RPMI8226 (cell line): ENCODE data around the gene PLXNA4.
"Not testable (repeated sequence)": the region's sequence is repeated elsewhere in the genome, so short reads cannot be mapped to it uniquely, and the experiment has no call there.

ENCODE experiments used
- DNase-seq: peaks from one replicate; pipeline ENCODE4 v3.0.0-alpha.2; 2015

PLXNA4 gene

DNA sequence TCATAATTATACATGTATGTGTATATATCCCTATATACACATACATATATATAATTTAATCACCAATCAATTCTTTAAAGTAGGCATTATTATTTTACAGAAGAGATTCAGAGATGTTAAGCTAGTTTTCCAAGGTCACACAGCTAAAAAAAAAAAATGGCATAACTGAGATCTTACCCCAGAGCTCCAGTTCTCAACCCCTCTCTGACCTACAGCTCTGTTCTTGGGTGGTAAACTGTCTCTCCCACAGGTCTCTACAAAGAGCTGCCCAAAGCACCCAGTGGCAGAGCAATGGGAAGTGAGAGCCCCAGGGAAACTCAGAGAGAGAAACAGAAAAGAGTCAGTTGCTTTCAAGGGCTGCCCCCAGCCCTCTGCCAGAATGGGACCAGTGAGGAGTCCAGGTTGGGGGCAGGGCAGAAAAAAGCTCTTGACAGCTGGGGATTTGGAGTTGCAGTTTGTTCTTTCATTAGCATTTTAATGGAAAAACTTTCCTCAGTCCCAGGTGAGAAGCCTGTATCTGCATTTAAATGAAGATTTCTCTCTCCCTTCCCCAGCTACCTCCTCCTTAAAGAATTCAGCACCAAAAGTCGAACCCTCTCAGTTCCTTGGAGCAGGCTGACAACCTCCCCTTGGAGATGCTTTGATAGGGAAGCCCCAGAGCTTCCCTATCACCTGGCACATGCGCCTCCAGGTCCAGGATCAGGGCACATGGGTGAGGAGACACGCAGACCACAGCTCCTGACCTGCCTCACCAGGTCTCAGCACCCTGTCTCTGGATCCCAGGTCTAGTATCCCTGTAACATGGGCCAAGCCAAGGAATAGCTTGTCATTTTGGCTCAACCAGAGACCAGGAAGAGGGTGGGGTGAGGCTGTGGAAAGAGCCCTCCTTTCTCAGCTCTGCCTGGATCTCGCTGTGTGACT is 388.1 kb downstream of the PLXNA4 start:
- DNase-seq: no peak

DNA sequence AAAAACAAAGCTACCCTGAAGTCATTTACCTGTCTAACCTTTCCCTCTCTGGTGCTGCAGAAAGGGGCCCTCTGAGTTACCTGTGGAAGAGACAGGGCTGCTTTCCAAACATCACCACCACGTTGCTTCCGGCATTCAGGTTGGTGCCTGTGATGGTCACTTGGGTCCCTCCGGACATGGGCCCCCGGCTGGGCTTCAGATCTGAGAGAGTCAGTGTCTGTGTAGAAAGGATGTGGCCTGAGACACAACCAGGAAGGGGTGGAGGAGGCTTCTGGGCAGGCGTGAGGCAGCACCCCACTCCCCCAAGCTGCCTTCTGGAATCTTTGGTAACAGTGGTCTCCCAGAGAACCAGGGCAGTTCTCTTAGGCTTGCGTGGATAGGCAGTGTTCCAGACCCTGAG is 388.9 kb downstream of the PLXNA4 start:
- DNase-seq: no peak

DNA sequence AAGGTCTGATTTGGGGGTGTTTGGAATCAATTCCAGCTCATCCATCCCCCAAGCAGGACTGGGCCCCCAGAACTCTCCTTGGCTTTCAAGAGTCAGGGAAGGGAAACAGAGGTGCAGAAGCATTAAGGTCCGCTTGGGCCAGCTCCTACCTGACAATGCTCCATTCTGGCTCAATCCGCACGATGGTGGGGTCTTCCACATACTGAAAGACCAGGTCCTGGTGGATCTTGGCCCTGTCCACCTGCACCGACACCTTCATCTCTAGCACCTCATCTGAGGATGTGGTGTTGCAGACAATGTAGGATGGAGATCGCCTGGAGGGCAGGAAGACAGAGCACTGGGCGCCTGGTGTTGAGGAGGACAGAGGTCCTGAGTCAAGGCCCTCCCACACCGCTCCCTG is 391.1 kb downstream of the PLXNA4 start:
- DNase-seq: no peak

DNA sequence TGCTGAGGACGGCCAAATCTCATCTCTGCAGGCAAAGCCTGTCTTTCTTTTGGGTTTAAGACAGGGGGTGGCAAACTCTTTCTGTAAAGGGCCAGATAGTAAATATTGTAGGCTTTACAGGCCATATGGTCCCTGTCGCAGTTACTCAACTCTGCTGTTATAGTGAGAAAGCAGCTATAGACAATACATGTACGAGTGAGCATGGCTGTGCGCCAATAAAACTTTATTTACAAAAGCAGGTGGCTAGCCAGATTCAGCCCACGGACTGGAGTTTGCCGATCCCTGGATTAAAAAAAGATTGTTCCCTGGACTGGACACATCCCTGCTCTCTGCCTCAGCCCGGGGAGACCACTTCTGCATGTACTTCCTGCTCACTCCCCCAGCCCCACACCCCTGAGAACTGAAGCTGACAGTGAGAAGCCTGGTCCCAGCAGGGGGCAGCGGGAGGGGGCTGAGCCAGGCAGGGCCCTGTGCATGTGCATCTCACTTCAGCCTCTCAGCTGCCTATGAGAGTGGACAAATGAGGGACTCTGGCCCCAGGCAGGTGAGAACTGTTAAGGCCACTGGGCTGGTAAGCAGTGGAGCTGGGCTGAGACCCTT is 392.4 kb downstream of the PLXNA4 start:
- no peak for DNase-seq

DNA sequence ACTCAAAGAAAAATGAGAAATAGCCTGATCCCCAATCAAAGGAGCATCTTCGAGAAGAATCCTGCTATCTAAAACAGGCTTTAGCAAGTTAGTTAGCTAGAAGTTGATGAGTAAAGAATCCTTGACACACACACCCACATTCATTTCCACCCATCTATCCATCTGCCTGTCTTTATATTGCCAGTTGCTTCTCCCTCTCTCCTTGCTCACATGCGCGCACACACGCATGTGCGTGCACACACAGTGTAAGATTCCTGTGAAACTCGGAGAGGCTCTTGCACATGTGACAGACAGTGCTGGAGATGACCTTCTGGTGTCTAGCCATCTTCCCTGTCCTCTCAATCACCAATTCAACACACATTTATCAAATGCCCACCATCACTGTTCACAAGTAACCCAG is 393.3 kb downstream of the PLXNA4 start:
- no peak for DNase-seq

DNA sequence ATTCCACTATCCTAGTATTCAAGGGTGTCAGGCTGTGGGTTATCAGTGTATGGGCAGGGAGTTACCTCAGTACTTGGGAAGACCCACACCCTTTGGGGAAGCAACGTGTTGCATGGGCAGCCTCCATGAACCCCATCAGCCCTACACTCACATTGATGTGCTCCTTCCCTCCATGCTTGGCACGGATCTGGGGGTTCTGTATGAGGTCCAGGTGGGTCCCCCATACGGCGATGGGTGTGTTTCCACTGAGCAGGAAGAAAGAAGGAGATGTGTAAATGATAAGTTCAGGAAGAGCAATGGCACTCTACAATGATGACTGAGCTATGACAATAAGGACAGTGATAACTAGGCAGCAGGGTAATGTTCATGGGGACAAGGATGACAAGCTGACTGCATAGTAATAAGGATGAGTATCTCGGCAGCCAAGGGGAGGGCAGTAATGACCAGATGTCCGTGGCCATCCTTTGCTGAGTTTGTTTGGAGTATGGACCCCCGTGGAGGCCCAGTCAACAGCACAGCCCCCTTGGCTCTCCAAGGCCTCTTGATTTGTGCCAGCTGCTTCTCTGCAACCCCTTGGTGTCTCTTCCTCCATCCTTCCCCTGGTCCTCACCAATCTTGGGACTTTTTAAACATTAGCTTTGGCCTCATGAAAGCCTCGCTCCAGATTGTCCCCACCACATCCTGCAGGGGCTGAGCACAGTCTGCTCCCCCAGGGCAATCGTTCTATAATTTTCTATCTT is 394.2 kb downstream of the PLXNA4 start:
- no peak for DNase-seq

DNA sequence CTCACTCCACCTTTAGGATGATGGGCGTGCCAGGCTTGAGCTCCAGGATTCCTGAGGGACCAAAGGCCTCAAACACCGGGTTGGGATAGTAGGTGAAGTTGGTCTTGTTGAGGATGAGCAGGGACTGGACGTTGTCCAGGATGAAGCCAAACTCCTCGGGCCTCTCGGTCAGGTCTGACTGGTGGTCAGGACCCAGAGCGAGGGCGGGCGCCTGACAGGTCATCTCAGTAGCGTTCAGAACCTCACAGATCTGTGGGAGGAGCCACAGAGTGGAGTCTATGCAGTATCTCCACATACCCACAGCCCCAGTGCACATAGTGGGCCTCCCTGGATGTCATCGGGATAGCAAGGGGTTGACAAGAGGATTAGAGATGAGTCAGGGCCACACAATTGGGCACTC is 394.9 kb downstream of the PLXNA4 start:
- no peak for DNase-seq

DNA sequence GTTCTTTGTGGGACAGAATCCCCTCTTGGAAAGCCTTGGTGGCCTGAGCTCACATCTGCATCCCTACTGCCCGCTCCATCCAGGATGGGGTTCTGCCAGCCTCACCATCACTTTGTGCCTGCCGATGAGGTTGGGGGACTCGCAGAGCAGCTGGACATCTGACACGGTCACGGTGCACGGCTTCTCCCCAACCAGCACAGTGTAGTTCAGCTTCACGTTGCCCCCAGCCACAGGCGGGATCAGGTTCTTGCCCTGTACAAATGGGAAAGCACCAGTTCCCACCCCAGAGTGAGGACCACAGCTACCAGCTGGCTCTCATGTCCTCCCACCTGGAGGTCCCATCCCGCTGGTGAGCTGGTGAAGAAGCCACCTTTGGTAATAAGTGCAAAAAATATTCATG is 395.8 kb downstream of the PLXNA4 start:
- no peak for DNase-seq

DNA sequence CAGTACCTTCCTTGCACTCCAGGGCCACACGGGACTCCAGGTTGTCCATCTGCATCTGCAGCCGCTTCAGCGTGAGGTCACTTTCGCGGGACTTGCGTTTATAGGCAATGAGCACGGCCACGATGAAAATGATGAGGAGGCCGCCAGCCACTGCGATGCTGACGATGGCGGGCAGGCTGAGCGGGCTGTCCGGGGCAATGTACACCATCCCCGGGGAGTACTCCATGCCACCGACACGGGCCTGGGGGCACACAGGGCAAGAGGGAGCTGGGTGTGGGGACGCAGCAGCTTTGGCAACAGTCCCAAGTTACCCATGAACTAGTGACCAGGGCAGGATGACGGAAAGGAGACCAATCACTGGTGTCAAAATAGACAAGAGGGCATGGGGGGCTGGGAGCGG is 396.6 kb downstream of the PLXNA4 start:
- DNase-seq: no peak

DNA sequence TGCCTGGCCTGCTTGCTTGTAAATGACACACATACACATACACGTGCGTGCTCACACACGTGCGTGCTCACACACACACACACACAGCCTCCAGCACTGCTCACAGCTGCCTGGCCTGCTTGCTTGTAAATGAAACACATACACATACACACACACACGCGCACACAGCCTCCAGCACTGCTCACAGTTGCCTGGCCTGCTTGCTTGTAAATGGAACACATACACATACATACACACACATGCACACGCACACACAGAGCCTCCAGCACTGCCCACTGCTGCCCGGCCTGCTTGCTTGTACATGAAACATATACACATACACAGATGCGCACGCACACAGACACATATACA is 397.2 kb downstream of the PLXNA4 start:
- no peak for DNase-seq

DNA sequence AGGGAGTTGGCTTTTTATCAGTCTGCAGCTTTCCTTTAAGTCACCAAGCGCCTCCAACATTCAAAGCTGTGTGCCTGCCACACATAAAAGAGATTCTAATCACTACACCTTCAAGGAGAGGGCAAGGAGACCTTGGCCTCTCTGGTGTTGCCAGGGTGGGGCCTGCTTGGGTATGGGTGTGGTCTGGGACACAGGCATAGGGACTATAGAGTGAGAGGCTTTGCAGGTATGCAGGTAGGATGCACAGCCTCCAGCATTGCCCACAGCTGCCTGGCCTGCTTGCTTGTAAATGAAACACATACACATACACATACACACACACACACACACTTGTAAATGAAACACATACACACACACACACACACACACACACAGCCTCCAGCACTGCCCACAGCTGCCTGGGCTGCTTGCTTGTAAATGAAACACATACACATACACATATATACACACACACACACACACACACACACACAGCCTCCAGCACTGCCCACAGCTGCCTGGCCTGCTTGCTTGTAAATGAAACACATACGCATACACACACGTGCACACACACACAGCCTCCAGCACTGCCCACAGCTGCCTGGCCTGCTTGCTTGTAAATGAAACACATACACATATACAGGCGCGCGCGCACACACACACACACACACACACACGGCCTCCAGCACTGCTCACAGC is 397.7 kb downstream of the PLXNA4 start:
- not testable (repeated sequence) for DNase-seq

DNA sequence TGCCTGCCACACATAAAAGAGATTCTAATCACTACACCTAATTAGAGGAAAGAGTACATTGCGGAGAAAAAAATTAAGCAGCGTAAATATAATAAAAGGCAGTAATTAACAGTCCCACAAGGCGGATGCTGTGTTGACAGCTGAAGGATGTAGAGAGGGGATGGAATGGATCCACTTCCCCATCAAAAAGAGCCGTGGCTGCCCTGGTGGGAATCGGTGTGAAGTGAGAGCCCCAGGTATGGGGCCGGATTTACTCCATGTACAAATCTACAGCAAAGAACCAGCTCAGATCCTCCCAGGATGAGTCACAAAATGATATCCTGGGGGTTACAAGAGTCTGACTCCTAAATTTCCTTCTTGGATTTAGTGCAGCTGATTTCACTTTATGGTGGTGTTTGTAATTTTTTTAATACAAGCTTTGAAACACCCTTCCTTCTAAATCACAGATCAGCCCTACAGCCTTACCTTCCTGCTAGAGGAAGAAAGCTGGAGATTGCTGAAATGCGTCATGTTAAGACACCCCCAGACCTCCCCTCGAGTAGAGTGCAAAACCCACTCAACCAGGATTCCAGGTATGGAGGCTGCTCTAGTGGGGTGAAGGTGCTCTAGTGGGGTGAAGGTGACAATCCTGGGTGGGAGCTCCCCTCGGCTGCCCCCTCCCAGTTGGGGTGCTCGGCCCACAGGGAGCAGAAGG is 398.4 kb downstream of the PLXNA4 start:
- DNase-seq: no peak

DNA sequence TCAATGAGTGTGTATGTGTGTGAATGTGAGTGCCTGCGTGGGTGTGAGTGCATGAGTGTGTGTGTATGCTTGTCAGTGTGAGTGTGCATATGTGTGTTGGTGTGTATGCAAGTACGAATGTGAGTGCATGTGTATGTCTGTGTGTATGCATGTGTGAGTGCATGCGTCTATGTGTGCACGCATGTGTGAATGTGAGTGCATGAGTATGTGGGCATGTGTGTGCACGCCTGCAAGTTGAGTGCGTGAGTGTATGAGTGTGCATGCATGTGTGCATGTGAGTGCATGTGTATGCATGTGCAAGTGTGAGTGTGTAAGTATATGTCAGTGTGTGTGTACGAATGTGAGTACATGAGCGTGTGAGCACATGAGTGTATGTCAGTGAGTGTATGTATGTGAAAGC is 399.6 kb downstream of the PLXNA4 start:
- DNase-seq: no peak

DNA sequence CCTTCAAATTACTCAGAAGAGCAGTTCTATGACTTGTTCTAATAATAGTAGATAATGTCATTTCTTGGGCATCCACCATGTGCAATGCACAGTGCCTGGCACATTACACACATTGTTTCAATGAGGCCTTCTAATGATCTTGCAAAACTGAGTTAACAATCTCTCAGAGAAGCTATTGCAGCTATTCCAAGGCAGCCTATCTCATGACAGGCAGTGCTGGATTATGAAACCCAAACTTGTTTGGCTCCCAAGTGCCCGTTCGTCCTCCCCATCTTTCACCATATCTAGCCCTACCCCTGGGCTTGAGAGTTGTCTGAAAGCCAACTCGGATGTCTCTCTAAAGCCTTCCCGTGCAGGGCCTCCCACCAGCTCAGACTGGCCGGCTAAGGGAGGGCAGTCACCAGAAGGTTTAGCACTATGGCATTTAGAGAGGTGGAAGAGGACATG is 405.1 kb downstream of the PLXNA4 start:
- no peak for DNase-seq

DNA sequence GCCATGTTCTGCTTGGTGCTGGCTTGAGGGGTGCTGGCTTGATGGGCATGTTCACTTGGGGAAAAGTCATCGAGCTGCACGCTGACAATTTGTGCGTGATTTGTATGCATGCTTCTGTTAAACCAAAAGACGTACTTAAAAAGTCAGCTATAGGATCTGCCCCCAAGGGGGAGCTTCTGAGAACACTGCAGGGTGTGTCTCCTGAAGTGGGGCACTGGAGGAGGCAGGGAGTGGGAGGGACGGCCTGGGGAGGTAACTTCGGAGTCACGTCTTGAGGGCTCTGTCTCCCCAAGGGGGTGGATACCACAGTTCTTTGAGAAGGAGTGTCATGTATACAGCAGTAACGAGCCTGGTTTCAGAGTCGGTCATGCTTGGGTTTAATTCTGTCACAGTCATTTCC is 406.5 kb downstream of the PLXNA4 start:
- no peak for DNase-seq

DNA sequence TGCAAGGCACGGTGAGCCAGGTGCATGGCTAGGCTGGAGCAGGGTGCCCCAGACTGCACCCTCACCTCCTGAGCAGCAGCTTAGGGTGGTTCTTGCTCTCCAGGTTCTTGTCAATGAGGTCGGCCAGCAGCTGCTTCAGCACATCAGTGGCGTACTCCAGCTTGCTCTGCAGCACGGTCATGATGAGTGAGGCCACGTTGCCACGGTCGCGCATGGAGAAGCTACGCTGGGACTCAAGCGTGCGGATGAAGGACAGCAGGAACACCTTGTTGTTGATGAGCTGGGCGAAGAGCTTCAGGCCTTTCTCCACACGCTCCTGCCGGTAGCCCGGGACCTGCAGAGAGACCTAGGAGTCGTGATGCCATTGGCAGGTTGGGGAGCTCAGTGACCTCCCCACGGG is 408.0 kb downstream of the PLXNA4 start:
- DNase-seq: no peak

DNA sequence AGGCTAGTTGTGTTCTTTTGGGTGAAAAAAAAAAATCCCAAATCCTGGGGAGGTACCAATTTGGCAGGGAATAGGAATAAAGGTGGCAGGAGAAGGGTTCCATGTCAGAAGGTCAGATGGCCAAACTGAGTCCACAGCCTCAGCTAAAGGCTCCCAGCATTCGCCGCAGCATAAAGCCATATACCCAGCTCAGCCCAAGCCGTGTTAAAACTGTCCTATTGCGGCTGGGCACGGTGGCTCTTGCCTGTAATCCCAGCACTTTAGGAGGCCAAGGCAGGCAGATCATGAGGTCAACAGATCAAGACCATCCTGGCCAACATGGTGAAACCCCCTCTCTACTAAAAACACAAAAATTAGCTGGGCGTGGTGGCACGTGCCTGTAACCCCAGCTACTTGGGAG is 410.6 kb downstream of the PLXNA4 start:
- not testable (repeated sequence) for DNase-seq

DNA sequence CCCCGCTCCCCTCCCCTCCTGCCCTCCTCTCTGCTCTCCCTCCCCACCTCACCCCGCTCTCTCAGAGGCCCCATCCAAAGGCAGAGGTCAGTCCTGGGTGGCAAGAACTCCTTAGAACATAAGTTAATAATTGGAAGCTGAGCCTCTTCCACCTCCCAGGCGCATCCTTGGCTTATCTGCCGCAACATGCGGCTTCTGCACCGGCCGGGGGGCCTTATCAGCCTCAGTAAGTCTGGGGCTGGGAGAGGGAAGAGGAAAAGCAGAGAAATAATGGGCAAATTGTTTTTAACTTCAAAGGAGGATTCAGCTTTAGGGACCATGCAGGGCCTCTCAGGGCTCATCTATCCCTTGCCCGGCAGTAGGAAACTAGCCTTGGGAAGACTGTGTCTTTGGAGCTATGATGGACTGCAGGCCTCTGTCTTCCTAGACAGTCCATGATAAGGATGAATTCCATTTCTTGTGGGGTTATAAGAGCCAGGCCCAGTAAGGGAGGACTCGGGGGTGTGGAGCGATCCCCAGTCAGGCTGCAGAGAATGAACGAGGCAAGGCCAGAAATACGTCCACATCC is 411.6 kb downstream of the PLXNA4 start:
- DNase-seq: no peak

DNA sequence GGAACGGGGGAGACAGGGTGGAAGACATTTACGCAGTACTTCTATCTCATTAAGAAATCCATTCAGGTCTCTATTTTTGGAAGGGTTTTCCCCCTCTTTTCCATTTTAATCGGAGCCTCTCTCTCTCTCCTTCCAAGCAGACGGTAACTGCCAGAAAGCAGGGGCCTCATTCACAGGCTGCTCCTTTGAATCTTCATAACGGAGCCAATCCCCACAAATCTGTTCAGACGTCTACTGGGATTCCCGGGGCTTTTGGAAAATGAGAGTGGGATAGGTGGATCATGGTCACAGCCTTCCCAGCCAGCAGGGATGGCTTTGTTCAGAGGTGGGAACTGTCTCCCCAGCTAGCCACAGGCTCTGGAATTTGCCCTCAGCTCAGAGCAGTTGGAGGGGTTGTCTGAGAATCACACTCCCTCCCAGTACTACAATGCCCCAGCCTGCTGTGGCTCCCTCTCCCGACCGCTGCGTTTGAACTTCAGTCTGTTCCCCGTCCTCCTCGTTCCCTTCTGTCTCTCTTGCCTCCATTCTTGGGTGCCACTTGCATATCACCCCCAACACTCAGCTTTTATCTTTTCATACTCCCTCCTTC is 413.6 kb downstream of the PLXNA4 start:
- DNase-seq: no peak

DNA sequence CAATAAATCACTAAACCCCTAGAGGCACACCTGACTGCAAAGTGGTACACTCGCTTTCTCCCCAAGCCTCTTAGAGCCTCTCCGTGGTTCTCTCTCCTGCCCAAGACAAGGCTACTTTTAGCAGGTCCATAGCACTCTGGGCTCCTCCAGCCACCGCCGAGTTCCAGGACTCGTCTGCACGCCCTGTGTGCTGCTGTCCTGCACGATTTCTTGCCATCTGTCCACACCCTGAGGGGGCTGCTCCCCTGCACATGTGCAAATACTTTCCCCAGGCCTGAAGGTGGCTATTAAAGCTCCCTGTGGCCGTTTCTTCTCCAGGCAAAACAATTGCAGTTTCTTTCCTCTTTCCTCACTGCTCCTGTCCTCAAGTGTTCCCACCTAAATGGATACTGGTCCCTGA is 414.3 kb downstream of the PLXNA4 start:
- DNase-seq: no peak

DNA sequence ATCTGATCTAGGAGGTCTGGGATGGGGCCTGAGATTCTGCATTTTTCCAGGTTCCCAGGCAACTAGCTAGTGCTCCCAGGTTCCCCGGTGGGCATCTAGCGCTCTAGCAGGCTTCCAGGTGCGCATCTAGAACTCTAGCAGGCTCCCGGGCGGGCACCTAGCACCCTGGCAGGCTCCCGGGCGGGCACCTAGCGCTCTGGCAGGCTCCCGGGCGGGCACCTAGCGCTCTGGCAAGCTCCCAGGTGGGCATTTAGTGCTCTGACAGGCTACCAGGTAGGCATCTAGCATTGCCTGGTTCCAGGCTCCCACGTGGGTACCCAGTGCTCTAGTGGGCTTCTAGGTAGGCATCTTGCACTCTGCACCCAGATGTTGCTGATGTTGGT is 414.7 kb downstream of the PLXNA4 start:
- no peak for DNase-seq
